Stimulated activated CD8-positive, alpha-beta memory T cell treated with anti-CD3 and anti-CD28 coated beads, Interleukin-2, amount 100 ng/mL, for 48 hours (primary cell): ENCODE measurements around the gene PRDM16.
"Not testable (repeated sequence)": the region's sequence is repeated elsewhere in the genome, so short reads cannot be mapped to it uniquely, and the experiment has no call there.

ENCODE experiments used
- DNase-seq, 2 donors: peaks; one replicate each; pipeline ENCODE4 v3.0.0-alpha.2; 2020; ENCODE audit warnings: low read depth in 2 of 2

Gene PRDM16

GRCh38 chr1:3278416-3279181 lies 209.6 kb downstream of the PRDM16 start:
- no peak for DNase-seq

GRCh38 chr1:3279182-3279470 lies 210.1 kb downstream of the PRDM16 start:
- DNase-seq, result no peak

GRCh38 chr1:3281735-3282134 lies 212.7 kb downstream of the PRDM16 start:
- no peak for DNase-seq

GRCh38 chr1:3282186-3282585 lies 213.2 kb downstream of the PRDM16 start:
- DNase-seq, result no peak

- DNase-seq, result no peak
Observed at GRCh38 chr1:3282656-3283430, 213.8 kb downstream of the PRDM16 start.

- DNase-seq, result no peak
Observed at GRCh38 chr1:3283849-3284248, 214.8 kb downstream of the PRDM16 start.

GRCh38 chr1:3284691-3285090 lies 215.7 kb downstream of the PRDM16 start:
- no peak for DNase-seq

- DNase-seq, result no peak
Observed at GRCh38 chr1:3285106-3285740, 216.2 kb downstream of the PRDM16 start.

GRCh38 chr1:3287095-3287494 lies 218.1 kb downstream of the PRDM16 start:
- not testable (repeated sequence) for DNase-seq

- DNase-seq, result no peak
Observed at GRCh38 chr1:3287656-3288160, 218.7 kb downstream of the PRDM16 start.

GRCh38 chr1:3289502-3289901 lies 220.5 kb downstream of the PRDM16 start:
- DNase-seq, result no peak

GRCh38 chr1:3290438-3290837 lies 221.4 kb downstream of the PRDM16 start:
- DNase-seq, result no peak

- no peak for DNase-seq
Observed at GRCh38 chr1:3290915-3291314, 221.9 kb downstream of the PRDM16 start.

- no peak for DNase-seq
Observed at GRCh38 chr1:3292051-3292722, 223.2 kb downstream of the PRDM16 start.

GRCh38 chr1:3292868-3293562 lies 224.0 kb downstream of the PRDM16 start:
- DNase-seq, result no peak

- DNase-seq, result no peak
Observed at GRCh38 chr1:3293563-3294080, 224.6 kb downstream of the PRDM16 start.

GRCh38 chr1:3294450-3294849 lies 225.4 kb downstream of the PRDM16 start:
- no peak for DNase-seq

- DNase-seq, result no peak
Observed at GRCh38 chr1:3295846-3296245, 226.8 kb downstream of the PRDM16 start.

- no peak for DNase-seq
Observed at GRCh38 chr1:3296326-3296725, 227.3 kb downstream of the PRDM16 start.

- DNase-seq, result no peak
Observed at GRCh38 chr1:3296826-3297225, 227.8 kb downstream of the PRDM16 start.

- no peak for DNase-seq
Observed at GRCh38 chr1:3297756-3298155, 228.8 kb downstream of the PRDM16 start.
